H1 (cell line): ENCODE results near the gene PDK2.

Source experiments
- BCL11A ChIP-seq, 2 experiments: IDR thresholded peaks; one replicate each; pipeline ENCODE4 v1.6.1; 2011; ENCODE audit warnings: low read depth in 2 of 2, low read length in 2 of 2, mild to moderate bottlenecking in 2 of 2
- TF ChIP-seq, protein P1 (sequence below), 3 experiments: IDR thresholded peaks; 1 replicate in 2 of 3; 2 replicates in 1 of 3; pipeline versions ENCODE4 v1.5.1 to v1.6.1; 2011; ENCODE audit warnings: low read length in 3 of 3, mild to moderate bottlenecking in 3 of 3, inconsistent platforms in 2 of 3, low read depth in 1 of 3, moderate library complexity in 1 of 3; ENCODE audit not compliant: insufficient read depth in 1 of 3; ENCODE audit errors: control extremely low read depth in 1 of 3

GRCh38 chr17:50062293-50063243 lies 32.6 kb upstream of the PDK2 start:
- no peak for TF ChIP-seq BCL11A (IDR thresholded peaks at IDR 0.05; ENCODE audit: low read depth in 2 of 2, low read length in 2 of 2)
- TF ChIP-seq, protein P1, sequence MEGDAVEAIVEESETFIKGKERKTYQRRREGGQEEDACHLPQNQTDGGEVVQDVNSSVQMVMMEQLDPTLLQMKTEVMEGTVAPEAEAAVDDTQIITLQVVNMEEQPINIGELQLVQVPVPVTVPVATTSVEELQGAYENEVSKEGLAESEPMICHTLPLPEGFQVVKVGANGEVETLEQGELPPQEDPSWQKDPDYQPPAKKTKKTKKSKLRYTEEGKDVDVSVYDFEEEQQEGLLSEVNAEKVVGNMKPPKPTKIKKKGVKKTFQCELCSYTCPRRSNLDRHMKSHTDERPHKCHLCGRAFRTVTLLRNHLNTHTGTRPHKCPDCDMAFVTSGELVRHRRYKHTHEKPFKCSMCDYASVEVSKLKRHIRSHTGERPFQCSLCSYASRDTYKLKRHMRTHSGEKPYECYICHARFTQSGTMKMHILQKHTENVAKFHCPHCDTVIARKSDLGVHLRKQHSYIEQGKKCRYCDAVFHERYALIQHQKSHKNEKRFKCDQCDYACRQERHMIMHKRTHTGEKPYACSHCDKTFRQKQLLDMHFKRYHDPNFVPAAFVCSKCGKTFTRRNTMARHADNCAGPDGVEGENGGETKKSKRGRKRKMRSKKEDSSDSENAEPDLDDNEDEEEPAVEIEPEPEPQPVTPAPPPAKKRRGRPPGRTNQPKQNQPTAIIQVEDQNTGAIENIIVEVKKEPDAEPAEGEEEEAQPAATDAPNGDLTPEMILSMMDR (IDR thresholded peaks at IDR 0.05; ENCODE audit: control extremely low read depth in 1 of 3, insufficient read depth in 1 of 3, low read depth in 1 of 3, low read length in 3 of 3) = no peak
